GM06990 (cell line): Measurements from ENCODE around the gene APC.

Experiments
- DNase-seq: peaks from one replicate; pipeline ENCODE4 v3.0.0-alpha.2; 2011; ENCODE audit not compliant: insufficient read length; ENCODE audit errors: extremely low read depth
- H3K27me3 ChIP-seq: replicated peaks from 2 replicates; pipeline ENCODE4 v1.6.0; 2011; ENCODE audit warnings: low read length; ENCODE audit not compliant: control insufficient read depth, insufficient read depth
- H3K36me3 ChIP-seq: 2 replicates; pipeline ENCODE4 v1.5.1; 2011; ENCODE audit warnings: low read length; ENCODE audit not compliant: control insufficient read depth, insufficient read depth
- H3K4me3 ChIP-seq: replicated peaks from 2 replicates; pipeline ENCODE4 v1.5.1; 2011; ENCODE audit warnings: low read depth, mild to moderate bottlenecking, control low read depth, low read length
- CTCF ChIP-seq: IDR thresholded peaks from 2 replicates; pipeline ENCODE4 v1.5.1; 2011; ENCODE audit warnings: low read length, control low read depth, mild to moderate bottlenecking, inconsistent platforms; ENCODE audit not compliant: insufficient read depth, poor library complexity, severe bottlenecking

Gene APC

GRCh38 chr5:112752335-112752734, 14.7 kb downstream of the APC start:
- TF ChIP-seq CTCF, result no peak
- Histone ChIP-seq H3K36me3 (no peaks in the 10 kb centered on the region), H3K27me3 (no peaks in the 10 kb centered on the region), H3K4me3 (no peak overlapping the region)
- no peak for DNase-seq

- no peak overlapping the region for H3K4me3 ChIP-seq
- no peaks in the 10 kb centered on the region for H3K27me3 ChIP-seq
Measured at GRCh38 chr5:112755703-112756102, 18.0 kb downstream of the APC start.

GRCh38 chr5:112757468-112758208, 20.0 kb downstream of the APC start:
- H3K36me3 ChIP-seq, result no peaks in the 10 kb centered on the region
- H3K27me3 ChIP-seq, result no peaks in the 10 kb centered on the region
- no peak overlapping the region for H3K4me3 ChIP-seq
- DNase-seq, result peak; percentile 13
- peak; percentile 59 for TF ChIP-seq CTCF

More at GRCh38 chr5:112755703-112756102, 18.0 kb downstream of the APC start:
- DNase-seq, result no peak
- H3K36me3 ChIP-seq, result no peaks in the 10 kb centered on the region
- TF ChIP-seq CTCF, result no peak

- no peaks in the 10 kb centered on the region for H3K36me3 ChIP-seq
- no peak overlapping the region for H3K4me3 ChIP-seq
- no peaks in the 10 kb centered on the region for H3K27me3 ChIP-seq
- DNase-seq, result no peak
- TF ChIP-seq CTCF, result no peak
Measured at GRCh38 chr5:112758676-112759075, 21.0 kb downstream of the APC start.

GRCh38 chr5:112762113-112762810, 24.6 kb downstream of the APC start:
- TF ChIP-seq CTCF, result no peak
- Histone ChIP-seq H3K4me3 (no peak overlapping the region), H3K27me3 (no peaks in the 10 kb centered on the region), H3K36me3 (no peaks in the 10 kb centered on the region)
- DNase-seq, result no peak

GRCh38 chr5:112763165-112763564, 25.5 kb downstream of the APC start:
- Histone ChIP-seq H3K4me3 (no peak overlapping the region), H3K36me3 (no peaks in the 10 kb centered on the region), H3K27me3 (no peaks in the 10 kb centered on the region)
- no peak for DNase-seq
- TF ChIP-seq CTCF, result no peak
